ENCODE results near the gene PCYT2.

The PCYT2 gene

DNA sequence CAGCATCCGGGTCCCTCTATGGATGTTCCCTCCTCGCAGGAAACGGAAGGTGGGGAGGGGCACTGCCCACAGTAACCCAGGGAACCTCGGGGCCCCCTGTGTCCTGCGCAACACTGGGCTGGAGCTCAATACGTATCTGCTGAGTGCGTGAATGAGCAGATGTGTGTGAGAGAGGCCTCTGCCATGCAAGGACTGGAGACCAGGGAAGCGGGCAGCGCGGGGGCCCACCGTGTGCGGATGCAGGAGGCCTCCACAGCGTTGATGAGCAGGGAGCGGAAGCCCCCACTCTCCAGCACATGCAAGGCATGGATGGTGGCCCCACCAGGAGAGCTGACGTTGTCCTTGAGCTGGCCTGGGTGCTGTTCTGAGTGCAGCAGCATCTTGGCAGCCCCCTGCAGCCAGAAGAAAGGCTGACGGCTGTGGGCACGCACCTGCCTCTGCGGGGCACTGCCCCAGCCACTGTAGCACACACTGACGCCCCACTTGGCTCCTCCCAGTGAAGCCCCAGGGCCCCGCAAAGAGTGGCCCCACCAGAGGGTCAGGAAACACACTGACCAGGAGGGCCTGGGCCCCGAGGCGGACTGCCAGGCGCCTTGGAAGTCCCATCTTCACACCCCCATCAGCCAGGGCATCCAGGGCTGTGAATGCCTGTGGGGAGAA, 23.0 kb upstream of the PCYT2 start:
- TF ChIP-seq, protein P1, sequence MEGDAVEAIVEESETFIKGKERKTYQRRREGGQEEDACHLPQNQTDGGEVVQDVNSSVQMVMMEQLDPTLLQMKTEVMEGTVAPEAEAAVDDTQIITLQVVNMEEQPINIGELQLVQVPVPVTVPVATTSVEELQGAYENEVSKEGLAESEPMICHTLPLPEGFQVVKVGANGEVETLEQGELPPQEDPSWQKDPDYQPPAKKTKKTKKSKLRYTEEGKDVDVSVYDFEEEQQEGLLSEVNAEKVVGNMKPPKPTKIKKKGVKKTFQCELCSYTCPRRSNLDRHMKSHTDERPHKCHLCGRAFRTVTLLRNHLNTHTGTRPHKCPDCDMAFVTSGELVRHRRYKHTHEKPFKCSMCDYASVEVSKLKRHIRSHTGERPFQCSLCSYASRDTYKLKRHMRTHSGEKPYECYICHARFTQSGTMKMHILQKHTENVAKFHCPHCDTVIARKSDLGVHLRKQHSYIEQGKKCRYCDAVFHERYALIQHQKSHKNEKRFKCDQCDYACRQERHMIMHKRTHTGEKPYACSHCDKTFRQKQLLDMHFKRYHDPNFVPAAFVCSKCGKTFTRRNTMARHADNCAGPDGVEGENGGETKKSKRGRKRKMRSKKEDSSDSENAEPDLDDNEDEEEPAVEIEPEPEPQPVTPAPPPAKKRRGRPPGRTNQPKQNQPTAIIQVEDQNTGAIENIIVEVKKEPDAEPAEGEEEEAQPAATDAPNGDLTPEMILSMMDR (IDR thresholded peaks at IDR 0.05; ENCODE audit: insufficient read depth, low read depth, low read length, missing control alignments) = no peak
- no peak overlapping the region for H3K4me3 ChIP-seq (ENCODE audit: low read length)
- no peak for DNase-seq (ENCODE audit: low read depth)

- no peak for DNase-seq (ENCODE audit: low read depth)
- TF ChIP-seq, protein P1 (IDR thresholded peaks at IDR 0.05; ENCODE audit: insufficient read depth, low read depth, low read length, missing control alignments) = no peak
- no peak overlapping the region for H3K4me3 ChIP-seq (ENCODE audit: low read length)
Measured at GRCh38 chr17:81933178-81933699, 22.0 kb upstream of the PCYT2 start.

DNA sequence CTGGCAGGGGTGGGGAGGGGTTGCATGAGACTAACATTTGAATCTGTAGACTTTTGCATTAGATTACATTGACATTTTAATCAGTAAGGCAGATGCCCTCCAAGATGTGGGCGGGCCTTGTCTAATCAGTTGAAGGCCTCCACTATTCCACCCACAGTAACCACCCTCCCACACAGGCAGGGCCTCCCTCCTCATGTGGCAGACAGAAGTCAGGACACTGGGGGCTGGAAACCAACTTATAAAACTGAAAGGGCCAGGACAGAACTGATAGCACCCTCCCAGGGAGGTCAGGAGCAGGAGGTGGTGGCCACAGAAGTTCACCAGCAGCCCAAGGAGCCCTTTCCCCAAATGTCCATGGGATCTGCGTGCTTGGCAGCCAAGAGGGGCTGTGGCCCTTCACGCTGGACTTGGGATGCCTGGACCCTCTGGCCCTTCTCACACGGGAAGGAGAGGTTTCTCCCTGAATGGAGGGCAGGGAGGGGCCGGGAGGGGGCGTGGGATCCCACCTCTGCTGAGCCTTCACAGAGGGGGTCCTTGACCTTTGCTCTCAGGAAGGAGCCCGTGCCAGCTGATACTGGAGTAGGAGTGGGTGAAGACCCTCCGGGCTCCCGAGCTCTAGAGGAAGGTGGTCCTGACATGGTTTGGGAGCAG, 21.3 kb upstream of the PCYT2 start:
- H3K4me3 ChIP-seq (ENCODE audit: low read length) = no peak overlapping the region
- DNase-seq (ENCODE audit: low read depth) = no peak
- TF ChIP-seq, protein P1 (IDR thresholded peaks at IDR 0.05; ENCODE audit: insufficient read depth, low read depth, low read length, missing control alignments) = no peak

DNA sequence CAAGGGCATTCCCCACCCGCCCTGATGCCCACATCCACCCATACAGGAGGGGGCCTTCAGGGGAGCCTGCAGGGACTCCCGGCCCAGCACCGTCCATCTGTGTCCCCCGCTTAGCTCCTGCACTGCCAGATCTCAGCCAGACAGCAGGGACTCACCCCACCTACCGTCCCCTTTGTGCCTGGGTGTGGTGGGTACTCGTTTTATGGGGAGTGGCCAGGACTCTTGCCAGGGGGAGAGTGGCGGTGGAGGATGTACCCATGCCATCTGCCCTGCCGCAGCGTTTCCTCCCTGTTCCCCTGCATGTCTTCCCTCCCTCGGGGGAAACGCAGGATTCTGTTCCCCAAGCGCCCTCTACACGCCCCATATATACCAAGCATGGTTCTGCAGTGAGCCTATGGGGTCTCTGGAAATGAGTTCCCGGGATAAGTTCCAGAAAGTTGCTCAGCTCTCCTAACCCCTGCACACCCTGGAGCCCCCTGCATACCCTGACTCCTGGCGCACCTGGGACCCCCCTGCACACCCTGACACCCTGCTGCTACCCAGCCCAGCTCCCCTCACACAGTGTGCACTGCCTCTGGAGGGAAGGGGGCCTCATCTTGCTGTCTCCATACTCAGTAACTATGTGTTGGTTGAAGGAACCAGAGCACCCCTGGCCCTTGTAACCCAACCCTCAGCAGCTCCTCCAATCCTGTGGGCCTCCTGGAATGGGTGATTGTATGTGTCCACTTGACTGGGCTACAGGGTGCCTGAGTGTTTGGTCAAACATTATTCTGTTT, 20.5 kb upstream of the PCYT2 start:
- DNase-seq (ENCODE audit: low read depth) = no peak
- no peak overlapping the region for H3K4me3 ChIP-seq (ENCODE audit: low read length)

GRCh38 chr17:81931189-81931556, 20.0 kb upstream of the PCYT2 start:
- TF ChIP-seq, protein P1 (IDR thresholded peaks at IDR 0.05; ENCODE audit: insufficient read depth, low read depth, low read length, missing control alignments) = no peak
- no peak for DNase-seq (ENCODE audit: low read depth)
- no peak overlapping the region for H3K4me3 ChIP-seq (ENCODE audit: low read length)

More for the DNA sequence above, 20.5 kb upstream of the PCYT2 start:
- TF ChIP-seq, protein P1 (IDR thresholded peaks at IDR 0.05; ENCODE audit: insufficient read depth, low read depth, low read length, missing control alignments) = no peak

DNA sequence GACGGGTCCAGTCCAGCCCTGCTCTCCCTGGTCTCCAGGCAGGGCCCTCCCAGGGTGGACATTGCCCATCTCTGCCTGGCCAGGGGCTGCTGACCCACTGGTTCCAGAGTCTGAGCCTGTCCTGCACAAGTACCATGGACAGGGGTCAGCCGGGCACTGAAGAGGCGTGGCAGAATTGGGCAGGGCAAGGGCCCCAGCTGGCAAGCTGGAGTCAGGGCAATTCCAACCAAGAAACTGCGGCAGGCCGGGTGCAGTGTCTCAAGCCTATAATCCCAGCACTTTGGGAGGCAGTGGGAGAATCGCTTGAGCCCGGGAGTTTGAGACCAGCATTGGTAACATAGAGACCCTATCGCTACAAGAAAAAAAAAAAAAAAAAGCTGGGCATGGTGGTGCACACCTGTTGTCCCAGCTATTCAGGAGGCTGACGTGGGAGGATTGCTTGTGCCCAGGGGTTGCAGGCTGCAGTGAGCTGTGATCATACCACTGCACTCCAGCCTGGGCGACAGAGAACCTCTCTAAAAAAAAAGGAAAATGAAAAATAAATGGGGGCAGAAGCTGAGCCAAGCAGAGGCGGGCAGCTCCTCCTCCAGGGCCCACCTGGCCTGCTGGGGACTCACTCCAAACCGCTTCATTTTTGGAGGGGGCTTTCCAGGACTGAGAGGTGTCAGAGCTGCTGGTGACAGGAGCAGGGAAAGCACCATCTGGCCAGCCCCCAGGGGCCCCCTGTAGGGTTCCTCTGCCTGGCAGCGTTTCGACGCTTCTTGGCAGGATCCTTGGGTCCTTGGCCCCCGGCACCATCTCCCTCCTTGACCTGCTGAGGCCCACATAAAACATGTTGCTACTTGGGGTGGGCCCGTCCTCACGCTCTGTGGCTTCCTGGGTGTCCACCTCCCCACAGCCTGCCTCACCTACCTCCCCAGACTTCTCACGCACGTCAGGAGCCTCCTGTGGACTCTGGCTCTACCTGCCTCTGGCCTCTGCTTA, 19.2 kb upstream of the PCYT2 start:
- TF ChIP-seq, protein P1 (IDR thresholded peaks at IDR 0.05; ENCODE audit: insufficient read depth, low read depth, low read length, missing control alignments) = no peak
- no peak for DNase-seq (ENCODE audit: low read depth)
- H3K4me3 ChIP-seq (ENCODE audit: low read length) = no peak overlapping the region
